H1 (cell line): ENCODE data around the gene TRAK1. TPM values are rescaled to one million over a fixed set of nuclear protein-coding genes. Genes with fewer than 3 reads are reported as not detected.
A peak's percentile ranks its signal among the peaks of the same experiment; 100 is the strongest.

Experiments used
- CTCF ChIA-PET: fragments of 300-600 bp; sonication (Branson Sonifier 250); formaldehyde crosslinking; loops from one replicate; lab custom pipeline; 2021; ENCODE audit not compliant: partially characterized antibody; lab: Charles Lee
- POLR2A ChIA-PET: fragments of 300-600 bp; sonication (Branson Sonifier 250); formaldehyde crosslinking; loops from one replicate; lab custom pipeline; 2021; ENCODE audit warnings: inconsistent platforms; ENCODE audit not compliant: partially characterized antibody; lab: Charles Lee
- DNase-seq, 2 experiments: peaks; one replicate each; pipeline versions ENCODE4 v3.0.0 to v3.0.0-alpha.2; 2010 to 2022; ENCODE audit warnings: low spot score in 2 of 2, low read depth in 1 of 2, mixed read lengths in 1 of 2
- FAIRE-seq: peaks from 2 replicates; lab custom pipeline; 2011; peaks lifted over from hg19 to GRCh38; lab: Jason Lieb, UNC
- H2AFZ ChIP-seq: 2 replicates; pipeline ENCODE4 v1.8.1; 2012; ENCODE audit warnings: low read length, inconsistent platforms
- H2AK5ac ChIP-seq: 2 replicates; pipeline ENCODE4 v1.6.1; 2013; ENCODE audit warnings: low read depth, low read length
- H2BK120ac ChIP-seq: replicated peaks from 2 replicates; pipeline ENCODE3; 2013; ENCODE audit warnings: low read depth, low read length, inconsistent platforms
- H2BK12ac ChIP-seq: 2 replicates; pipeline ENCODE4 v1.6.1; 2013; ENCODE audit warnings: low read depth, low read length
- H2BK15ac ChIP-seq: 2 replicates; pipeline ENCODE4 v1.6.1; 2013; ENCODE audit warnings: low read length
- H2BK20ac ChIP-seq: 2 replicates; pipeline ENCODE4 v1.6.1; 2013; ENCODE audit warnings: low read length
- H2BK5ac ChIP-seq: 2 replicates; pipeline ENCODE4 v1.6.1; 2013; ENCODE audit warnings: low read depth, low read length
- H3K14ac ChIP-seq: 2 replicates; pipeline ENCODE4 v1.6.1; 2013; ENCODE audit warnings: inconsistent platforms; ENCODE audit not compliant: insufficient read length
- H3K18ac ChIP-seq: 2 replicates; pipeline ENCODE4 v1.6.1; 2013; ENCODE audit warnings: low read length; ENCODE audit errors: extremely low read depth
- H3K23ac ChIP-seq: 2 replicates; pipeline ENCODE4 v1.6.1; 2013; ENCODE audit warnings: inconsistent platforms; ENCODE audit not compliant: insufficient read length
- H3K23me2 ChIP-seq: 2 replicates; pipeline ENCODE4 v1.6.1; 2013; ENCODE audit warnings: low read depth, low read length
- H3K27ac ChIP-seq: 2 replicates; pipeline ENCODE4 v1.6.1; 2011; ENCODE audit warnings: low read depth, low read length, inconsistent platforms
- H3K27me3 ChIP-seq, 4 experiments: replicated peaks in 1 of 4; 1 replicate in 1 of 4; 2 replicates in 3 of 4; pipeline versions ENCODE4 v1.6.1 to v1.8.1; 2011 to 2013; ENCODE audit warnings: low read length in 3 of 4, mild to moderate bottlenecking in 3 of 4, inconsistent platforms in 2 of 4, mixed read lengths in 2 of 4, moderate library complexity in 1 of 4; ENCODE audit not compliant: control insufficient read depth in 3 of 4, insufficient read depth in 3 of 4; ENCODE audit errors: extremely low read depth in 1 of 4
- H3K36me3 ChIP-seq, 4 experiments: 2 replicates each; pipeline versions ENCODE4 v1.6.1 to v1.8.1; 2011 to 2013; ENCODE audit warnings: mild to moderate bottlenecking in 4 of 4, low read length in 3 of 4, moderate library complexity in 2 of 4, control low read depth in 1 of 4, inconsistent platforms in 1 of 4; ENCODE audit not compliant: insufficient read depth in 4 of 4, control insufficient read depth in 2 of 4
- H3K4ac ChIP-seq: replicated peaks from 2 replicates; pipeline ENCODE3; 2013; ENCODE audit warnings: low read length, low read depth, mixed read lengths, inconsistent platforms; ENCODE audit not compliant: insufficient read length
- H3K4me1 ChIP-seq, 4 experiments: replicated peaks in 1 of 4; 1 replicate in 1 of 4; 2 replicates in 3 of 4; pipeline versions ENCODE4 v1.6.1 to v1.8.1; 2011 to 2013; ENCODE audit warnings: low read length in 3 of 4, inconsistent platforms in 2 of 4, mixed read lengths in 1 of 4; ENCODE audit not compliant: insufficient read depth in 4 of 4, control insufficient read depth in 3 of 4
- H3K4me2 ChIP-seq, 2 experiments: 2 replicates each; pipeline versions ENCODE4 v1.6.1 to v1.8.1; 2011 to 2013; ENCODE audit warnings: low read depth in 2 of 2, low read length in 2 of 2, control low read depth in 1 of 2, inconsistent platforms in 1 of 2, mild to moderate bottlenecking in 1 of 2; ENCODE audit not compliant: insufficient read depth in 1 of 2
- H3K4me3 ChIP-seq, 4 experiments: fragments of 200-600, 300-600 bp in 1 of 4; sonication (generic), shearing (Covaris generic), sonication (Bioruptor Twin) in 1 of 4; 2 replicates each; pipeline versions ENCODE4 v1.5.1 to v1.8.1; 2011 to 2016; ENCODE audit warnings: low read length in 4 of 4, low read depth in 3 of 4, control low read depth in 2 of 4, inconsistent platforms in 2 of 4, mild to moderate bottlenecking in 2 of 4, mixed read lengths in 1 of 4, moderate library complexity in 1 of 4; ENCODE audit not compliant: insufficient read depth in 2 of 4; ENCODE audit errors: extremely low read depth in 1 of 4
- H3K56ac ChIP-seq: replicated peaks from 2 replicates; pipeline ENCODE3; 2013; ENCODE audit warnings: low read depth, mild to moderate bottlenecking, mixed read lengths, low read length, inconsistent platforms; ENCODE audit not compliant: insufficient read length
- H3K79me1 ChIP-seq: 2 replicates; pipeline ENCODE4 v1.6.1; 2013; ENCODE audit warnings: low read depth, low read length, control low read depth
- H3K79me2 ChIP-seq, 2 experiments: 2 replicates each; pipeline versions ENCODE4 v1.6.1 to v1.8.1; 2012 to 2013; ENCODE audit warnings: low read length in 2 of 2, mild to moderate bottlenecking in 2 of 2, inconsistent platforms in 1 of 2; ENCODE audit not compliant: insufficient read depth in 2 of 2, control insufficient read depth in 1 of 2
- H3K9ac ChIP-seq, 4 experiments: replicated peaks in 1 of 4; 1 replicate in 1 of 4; 2 replicates in 3 of 4; pipeline versions ENCODE4 v1.6.1 to v1.8.1; 2011 to 2013; ENCODE audit warnings: low read depth in 3 of 4, low read length in 3 of 4, control low read depth in 2 of 4, mild to moderate bottlenecking in 2 of 4, moderate library complexity in 2 of 4, inconsistent platforms in 1 of 4; ENCODE audit errors: extremely low read depth in 1 of 4
- H3K9me3 ChIP-seq, 2 experiments: 2 replicates each; pipeline versions ENCODE4 v1.6.1 to v1.8.1; 2012 to 2013; ENCODE audit warnings: mild to moderate bottlenecking in 2 of 2, moderate library complexity in 2 of 2, control low read depth in 1 of 2, inconsistent platforms in 1 of 2, low read depth in 1 of 2, low read length in 1 of 2, mixed read lengths in 1 of 2; ENCODE audit not compliant: insufficient read depth in 2 of 2
- H4K20me1 ChIP-seq, 2 experiments: replicated peaks in 1 of 2; 2 replicates each; pipeline versions ENCODE3 to v1.8.1; 2011 to 2013; ENCODE audit warnings: inconsistent platforms in 2 of 2, low read length in 2 of 2, mild to moderate bottlenecking in 1 of 2; ENCODE audit not compliant: insufficient read depth in 2 of 2, control insufficient read depth in 1 of 2
- H4K5ac ChIP-seq: 2 replicates; pipeline ENCODE4 v1.6.1; 2013; ENCODE audit warnings: low read length, low read depth, mixed read lengths, inconsistent platforms; ENCODE audit not compliant: insufficient read length
- H4K8ac ChIP-seq: 2 replicates; pipeline ENCODE4 v1.8.0; 2013; ENCODE audit warnings: mild to moderate bottlenecking, moderate library complexity, low read length, inconsistent platforms; ENCODE audit not compliant: insufficient read depth; ENCODE audit errors: extremely low read depth
- H4K91ac ChIP-seq: replicated peaks from 2 replicates; pipeline ENCODE3; 2013; ENCODE audit warnings: low read length, mixed read lengths, inconsistent platforms; ENCODE audit not compliant: insufficient read length
- GABPA ChIP-seq: IDR thresholded peaks from 2 replicates; pipeline ENCODE4 v1.6.1; 2011; ENCODE audit warnings: mild to moderate bottlenecking, low read length, moderate library complexity, borderline replicate concordance; ENCODE audit not compliant: insufficient read depth
- HDAC2 ChIP-seq, 2 experiments: fragments of 300-600 bp in 1 of 2; sonication (generic) in 1 of 2; IDR thresholded peaks; 2 replicates each; pipeline ENCODE4 v1.6.1; 2011 to 2012; ENCODE audit warnings: low read depth in 2 of 2, low read length in 2 of 2, mild to moderate bottlenecking in 2 of 2, moderate library complexity in 2 of 2, borderline replicate concordance in 1 of 2, inconsistent platforms in 1 of 2
- KDM1A ChIP-seq: fragments of 200-600, 300-600 bp; sonication (generic); IDR thresholded peaks from 2 replicates; pipeline ENCODE4 v1.7.1; 2016; ENCODE audit warnings: mild to moderate bottlenecking, low read length, borderline replicate concordance
- POLR2A ChIP-seq, 2 experiments: IDR thresholded peaks; 1 replicate in 1 of 2; 2 replicates in 1 of 2; pipeline ENCODE4 v1.6.1; 2011; ENCODE audit warnings: low read depth in 2 of 2, low read length in 2 of 2, mild to moderate bottlenecking in 2 of 2; ENCODE audit errors: control extremely low read depth in 1 of 2
- POU5F1 ChIP-seq: IDR thresholded peaks from 2 replicates; pipeline ENCODE4 v1.6.1; 2011; ENCODE audit warnings: low read depth, mild to moderate bottlenecking, low read length, moderate library complexity
- SIX5 ChIP-seq: IDR thresholded peaks from 2 replicates; pipeline ENCODE4 v1.6.1; 2011; ENCODE audit warnings: mild to moderate bottlenecking, low read depth, low read length
- TCF12 ChIP-seq: IDR thresholded peaks from 2 replicates; pipeline ENCODE4 v1.6.1; 2011; ENCODE audit warnings: low read depth, mild to moderate bottlenecking, low read length
- USF2 ChIP-seq: IDR thresholded peaks from 2 replicates; pipeline ENCODE4 v1.6.1; 2011; ENCODE audit warnings: low read length, improper control_type of control experiment
- YY1 ChIP-seq: IDR thresholded peaks from 2 replicates; pipeline ENCODE4 v1.6.1; 2011; ENCODE audit warnings: low read depth, mild to moderate bottlenecking, low read length
- ZNF274 ChIP-seq: IDR thresholded peaks from 2 replicates; pipeline ENCODE4 v1.7.0; 2012; ENCODE audit warnings: low read length, borderline replicate concordance; ENCODE audit errors: extremely low read depth
- WGBS, 2 experiments: shearing (Covaris generic) in 1 of 2; methylation state at CpG; one replicate each; pipeline versions ENCODE4 v1.1.6 to v1.1.7; 2013 to 2015; ENCODE audit warnings: low lambda C conversion rate in 2 of 2, mixed read lengths in 2 of 2, inconsistent platforms in 1 of 2, low coverage in 1 of 2, missing lambda C conversion rate in 1 of 2; ENCODE audit not compliant: insufficient replicate concordance in 2 of 2, insufficient coverage in 1 of 2, insufficient read length in 1 of 2; ENCODE audit errors: extremely low coverage in 1 of 2, missing lambda C conversion rate in 1 of 2; 5-methylcytosine and 5-hydroxymethylcytosine counted together
- polyA plus RNA-seq, 7 experiments: library from polyadenylated mRNA; depleted of rRNA in 3 of 7; stranded (reverse) in 5 of 7; unstranded in 2 of 7; fragments of >200 nt in 5 of 7; fragments of 200-250 nt in 2 of 7; gene quantifications; 1 replicate in 5 of 7; 2 replicates in 1 of 7; 4 replicates in 1 of 7; pipeline versions ENCODE4 v1.2.1 to v1.2.3, GENCODE V29; 2011 to 2013; ENCODE audit warnings: missing spikeins in 2 of 7, mixed read lengths in 2 of 7
- total RNA-seq: library from RNA; stranded (reverse); fragmentation: NEBNext Ultra II Directional; extraction: Animal tissue kit (Norgen Biotek cat#: 25700); gene quantifications from 2 replicates; pipeline ENCODE4 v1.2.1, GENCODE V29; 2021

Gene TRAK1
- total and polyA plus RNA-seq, 2 of the 8 experiments (the other 6 are each of a cell fraction or from before 2014, with no cell fraction given), result 21.3 to 32.7 TPM

- no peak overlapping the region for H3K4me2 ChIP-seq
- H4K91ac ChIP-seq, result no peak overlapping the region
- no peak overlapping the region for H2AFZ ChIP-seq
- H3K27me3 ChIP-seq, result no peaks in the 10 kb centered on the region; a peak in 1 of 7 replicates
- H3K36me3 ChIP-seq, result peaks cover 0 to 14% (median 10%) of the 10 kb centered on the region in 4 experiments; a peak in 5 of 8 replicates
- no peak for FAIRE-seq
- H3K56ac ChIP-seq, result no peak overlapping the region
- no peak overlapping the region for H2BK15ac ChIP-seq
- H3K27ac ChIP-seq, result no peak overlapping the region
- no peaks in the 10 kb centered on the region for H3K23me2 ChIP-seq
- H3K9me3 ChIP-seq, result no peaks in the 10 kb centered on the region
- ChIA-PET POLR2A (no interaction called here), CTCF (interaction anchor here (0.9 to 1.0 kb wide), 3 partner anchors 20 to 32 kb away, joined by 3 to 6 read pairs (median 3); no protein-coding TSS in a partner anchor)
- DNase-seq, result no peak
- H3K23ac ChIP-seq, result no peak overlapping the region
- H3K4me1 ChIP-seq, result 0 out of 7 replicates have a peak, but pooled peaks cover 0 to 4% (median 0%) of the 10 kb centered on the region in 4 experiments
- no peak overlapping the region for H3K18ac ChIP-seq
- H3K79me1 ChIP-seq, result no peaks in the 10 kb centered on the region
- no peak overlapping the region for H3K9ac ChIP-seq
- no peak overlapping the region for H2BK120ac ChIP-seq
- no peak overlapping the region for H2BK5ac ChIP-seq
- H2BK20ac ChIP-seq, result no peak overlapping the region
- H3K79me2 ChIP-seq, result no peaks in the 10 kb centered on the region
- no peak overlapping the region for H3K14ac ChIP-seq
- no peak overlapping the region; the same call in 1 of the 2 replicates for H2BK12ac ChIP-seq
- no peak overlapping the region for H3K4me3 ChIP-seq
- WGBS, 2 experiments, result 90% methylated on average over 11 of the region's 11 CpGs; no CpG with 5 or more reads in 1 of the 2 experiments
- no peak overlapping the region for H2AK5ac ChIP-seq
- H4K5ac ChIP-seq, result no peak overlapping the region
- no peaks in the 10 kb centered on the region for H4K20me1 ChIP-seq
- no peak overlapping the region for H3K4ac ChIP-seq
- no peak overlapping the region for H4K8ac ChIP-seq
- TF ChIP-seq HDAC2 (IDR thresholded peaks at IDR 0.05; ENCODE audit: borderline replicate concordance in 1 of 2, low read depth in 2 of 2, low read length in 2 of 2) (no peak), ZNF274 (no peak), USF2 (0 out of 2 replicates have a peak, but pooled peaks have one; percentile 8), POLR2A (IDR thresholded peaks at IDR 0.05; ENCODE audit: control extremely low read depth in 1 of 2, low read depth in 2 of 2, low read length in 2 of 2) (0 out of 3 replicates have a peak, but pooled peaks of 1 of the 2 experiments have one; percentile 21), SIX5 (no peak), TCF12 (no peak), YY1 (no peak), KDM1A (no peak), POU5F1 (no peak), GABPA (no peak)
Measured at GRCh38 chr3:42226470-42227425, 135.6 kb downstream of the TRAK1 start.
